GM21423 (cell line): ENCODE results near the gene CARD19.
"Not testable (repeated sequence)": the region's sequence is repeated elsewhere in the genome, so short reads cannot be mapped to it uniquely, and the experiment has no call there.

Experiments used
- ATAC-seq: cut with Tn5 transposase; IDR thresholded peaks from one replicate; pipeline ENCODE4 v1.9.1; 2021; ENCODE audit warnings: mild to moderate bottlenecking, moderate library complexity; ENCODE audit not compliant: unreplicated experiment

The CARD19 gene

DNA sequence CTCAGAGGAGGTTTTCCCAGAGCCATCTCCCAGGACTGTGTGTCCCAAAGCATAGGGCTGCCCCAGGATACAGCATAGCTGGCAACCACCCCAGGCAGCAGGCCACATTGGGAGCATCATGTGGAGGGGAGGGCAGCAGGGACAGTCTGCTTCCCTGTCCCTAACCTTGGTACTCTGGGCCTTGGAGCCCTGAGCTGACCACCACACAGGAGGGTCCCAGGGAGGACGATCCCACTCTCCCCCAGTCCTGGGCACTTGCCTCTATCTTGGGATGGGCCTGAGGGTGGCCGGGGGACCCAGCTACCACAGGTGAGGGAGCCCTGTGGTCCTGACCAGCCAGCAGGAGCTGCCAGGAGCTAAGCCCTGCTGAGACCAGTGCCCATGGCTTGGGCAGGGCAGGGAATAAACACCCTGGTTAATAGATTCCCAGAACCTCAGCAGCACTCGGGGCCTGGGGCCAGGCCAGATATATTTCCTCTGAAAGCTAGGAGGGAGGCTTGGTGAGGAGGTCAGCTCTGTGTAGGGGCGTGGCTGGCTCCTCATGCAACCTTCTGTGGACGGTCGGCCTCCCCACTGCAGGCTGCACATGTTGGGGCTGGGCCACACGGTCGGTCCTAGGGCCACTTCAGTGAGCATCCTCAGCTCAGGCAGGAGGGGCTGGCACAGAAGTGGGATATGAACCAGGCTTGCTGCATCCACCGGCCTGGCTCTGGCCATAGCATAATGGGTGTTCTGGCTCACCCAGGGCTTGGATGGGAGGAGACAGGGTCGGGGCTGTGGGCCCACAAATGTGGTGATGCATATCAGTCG, 33.9 kb downstream of the CARD19 start:
- ATAC-seq: no peak

GRCh38 chr9:93130861-93131481, 35.0 kb downstream of the CARD19 start:
- no peak for ATAC-seq

GRCh38 chr9:93131599-93132286, 35.7 kb downstream of the CARD19 start:
- ATAC-seq: no peak

- ATAC-seq: no peak
These were observed 36.4 kb downstream of the CARD19 start for GRCh38 chr9:93132287-93132927.

DNA sequence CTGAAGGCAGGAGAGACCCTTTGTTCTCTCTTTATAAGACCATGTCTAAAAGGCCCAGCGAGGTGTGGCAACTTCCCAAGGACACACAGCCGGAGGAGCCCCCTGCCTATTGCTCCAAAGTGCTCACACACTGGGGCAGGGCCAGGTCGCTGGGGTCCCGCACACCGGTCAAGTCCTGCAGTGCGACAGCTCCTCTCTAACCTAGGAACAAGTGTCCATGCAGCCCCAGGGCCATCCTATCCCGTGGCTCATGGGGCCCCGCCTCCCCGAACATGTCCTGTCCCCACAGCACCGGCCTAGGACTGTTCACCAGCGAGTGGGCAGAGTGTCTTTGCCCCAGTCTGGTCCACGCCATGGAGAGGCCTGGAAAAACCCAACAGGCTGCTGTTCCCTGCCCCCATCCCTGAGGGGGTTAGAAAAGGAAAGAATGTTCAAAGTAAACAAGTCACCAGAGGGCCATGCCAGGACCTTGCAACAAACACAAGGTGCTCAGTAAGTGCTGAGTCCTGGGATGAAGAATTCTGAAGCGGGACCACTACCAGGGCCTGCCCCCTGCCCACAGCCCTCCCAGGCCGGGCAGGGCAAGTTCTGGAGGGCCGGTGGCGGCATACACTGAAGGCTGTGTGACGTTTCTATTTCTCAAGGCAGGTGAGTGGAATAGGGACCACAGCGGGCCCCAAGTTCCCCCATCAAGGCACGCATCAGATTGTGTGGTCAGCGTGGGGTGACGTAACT, 37.1 kb downstream of the CARD19 start:
- peak; percentile 38 for ATAC-seq

- ATAC-seq: no peak
These were observed 37.6 kb downstream of the CARD19 start for GRCh38 chr9:93133681-93134014.

GRCh38 chr9:93134015-93134739, 38.2 kb downstream of the CARD19 start, which contains the start of gene NINJ1:
NINJ1 (minus strand) TSS chr9:93134251; CDS start chr9:93134217, 34 bp downstream.
- peak; percentile 73 for ATAC-seq

DNA sequence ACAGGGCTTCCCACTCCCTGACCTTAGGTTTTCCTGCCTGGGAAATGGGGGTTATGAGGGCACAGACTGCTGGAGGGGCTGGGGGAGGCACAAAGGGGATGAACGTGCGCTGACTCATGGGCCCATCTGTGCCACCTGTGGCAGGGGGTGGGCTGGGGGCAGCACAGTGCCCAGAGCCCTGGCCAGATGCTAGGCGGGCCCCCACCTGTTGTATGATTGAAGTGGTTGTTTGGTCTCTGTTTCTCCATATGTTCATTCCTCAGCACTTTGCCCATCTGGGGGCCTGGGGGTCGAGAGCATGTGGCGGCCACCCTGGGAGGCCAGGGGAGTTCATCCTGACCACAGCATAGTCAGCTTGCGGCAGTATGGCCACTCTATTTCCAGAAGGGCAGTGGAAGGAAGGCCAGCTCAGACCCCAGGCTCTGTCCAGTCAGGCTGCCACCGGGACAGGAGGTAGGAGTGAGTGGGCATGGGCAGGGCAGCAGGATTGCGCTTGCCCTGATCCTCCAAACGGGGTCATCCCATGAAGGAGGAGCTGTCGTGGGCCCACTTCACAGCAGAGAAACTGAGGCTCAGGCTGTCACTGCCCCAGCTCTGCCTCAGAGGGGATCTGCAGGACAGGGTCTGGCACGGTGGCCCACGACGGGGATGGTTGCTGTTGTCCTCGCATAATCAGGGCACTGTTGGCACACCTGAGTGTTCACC, 38.9 kb downstream of the CARD19 start:
- ATAC-seq: no peak

DNA sequence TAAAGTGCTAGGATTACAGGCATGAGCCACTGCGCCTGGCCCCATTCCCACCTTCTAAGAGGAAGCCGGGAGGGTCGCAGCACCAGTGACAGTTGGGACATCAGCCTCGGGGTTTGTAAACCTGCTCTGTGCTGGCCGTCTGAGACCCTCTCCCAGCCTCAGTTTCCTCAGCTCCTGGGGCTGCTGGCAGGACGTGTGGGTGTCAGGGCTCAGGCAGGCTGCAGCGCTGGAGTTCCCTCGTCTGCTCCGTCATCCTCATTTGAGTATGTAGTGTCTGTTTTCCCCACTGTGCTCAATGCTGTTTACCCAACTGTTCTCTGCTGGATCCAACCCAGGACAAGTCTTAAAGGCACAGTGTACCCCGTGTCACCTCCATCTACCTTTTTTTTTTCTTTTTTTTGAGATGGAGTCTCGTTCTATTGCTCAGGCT, 40.0 kb downstream of the CARD19 start:
- no peak for ATAC-seq

- ATAC-seq: no peak
These were observed 41.3 kb downstream of the CARD19 start for GRCh38 chr9:93137362-93137761.

- no peak for ATAC-seq
These were observed 42.3 kb downstream of the CARD19 start for GRCh38 chr9:93138171-93138764.

DNA sequence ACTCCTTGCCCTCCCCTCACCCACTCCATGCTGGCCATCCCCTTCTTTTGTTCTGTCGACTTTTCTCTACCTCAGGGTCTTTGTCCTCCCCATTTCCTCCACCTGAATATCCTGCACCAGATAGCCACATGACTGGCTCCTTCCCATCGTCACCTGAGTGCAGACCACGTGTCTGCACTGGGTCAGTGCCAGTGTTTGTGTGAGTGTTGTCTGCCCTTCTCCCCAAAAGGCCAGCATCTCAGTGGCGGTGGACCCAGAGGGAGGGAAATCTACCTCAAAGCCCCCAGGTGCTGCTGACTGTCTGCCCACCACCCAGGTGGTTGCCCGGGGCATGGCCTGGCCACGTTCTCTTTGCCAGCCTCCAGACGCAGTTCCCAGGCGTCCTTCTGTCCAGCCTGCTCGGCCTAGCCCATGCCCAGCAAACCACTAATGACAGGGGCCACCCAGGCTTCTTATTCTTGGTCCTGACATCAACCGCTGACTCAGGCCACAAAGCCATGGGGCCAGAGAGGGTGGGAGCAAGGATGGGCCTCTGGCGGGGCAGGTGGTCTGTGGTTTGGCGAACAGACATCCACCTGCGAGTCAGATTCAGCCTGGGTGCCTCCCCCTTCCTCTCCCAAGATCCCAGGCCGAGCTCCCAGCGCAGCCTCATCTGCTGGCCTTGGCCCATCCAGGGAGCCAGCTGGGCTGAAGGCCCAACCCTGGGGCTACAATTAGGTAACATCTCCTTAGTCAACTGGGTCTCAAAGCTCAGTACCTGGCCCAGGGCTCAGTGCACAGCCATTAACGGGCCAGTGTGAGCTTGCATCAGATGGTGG, 43.6 kb downstream of the CARD19 start:
- no peak for ATAC-seq

DNA sequence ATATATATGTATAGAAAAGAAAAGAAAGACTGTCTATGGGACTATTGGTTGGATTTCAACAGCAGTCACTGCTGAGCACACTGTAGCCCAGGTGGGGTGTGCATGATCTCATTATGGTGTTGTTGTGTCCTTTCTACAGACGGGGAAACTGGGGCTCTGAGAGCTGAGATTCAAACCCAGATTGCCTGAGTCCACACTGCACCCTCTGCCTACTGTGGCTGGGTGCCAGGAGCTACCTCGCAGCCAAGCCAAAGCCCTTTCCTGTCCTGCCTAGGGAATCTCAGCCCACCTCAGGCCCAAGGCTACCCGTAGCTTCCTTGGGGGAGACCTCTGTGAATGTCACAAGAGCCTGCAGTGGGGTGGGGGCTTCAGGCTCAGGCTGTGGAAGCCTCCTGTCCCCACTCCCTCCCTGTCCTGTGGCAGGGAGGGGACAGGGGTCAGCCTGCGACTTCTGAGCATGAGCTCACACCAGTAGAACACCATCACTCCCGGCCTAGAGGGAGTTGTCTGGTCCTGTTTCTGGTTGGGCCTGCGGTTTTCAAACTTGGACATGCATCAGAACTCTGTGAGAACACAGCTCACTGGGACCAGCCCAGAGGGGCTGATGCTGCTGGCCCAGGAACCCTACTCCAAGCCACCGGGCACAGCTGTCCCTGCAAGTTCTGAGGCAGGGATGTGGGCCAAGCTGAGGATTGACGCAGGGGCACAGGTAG, 45.9 kb downstream of the CARD19 start:
- ATAC-seq: no peak

- ATAC-seq: no peak
These were observed 48.0 kb downstream of the CARD19 start for GRCh38 chr9:93143830-93144530.

- ATAC-seq: not testable (repeated sequence)
These were observed 50.7 kb downstream of the CARD19 start for GRCh38 chr9:93146696-93147095.

GRCh38 chr9:93147632-93148031, 51.6 kb downstream of the CARD19 start:
- no peak for ATAC-seq

DNA sequence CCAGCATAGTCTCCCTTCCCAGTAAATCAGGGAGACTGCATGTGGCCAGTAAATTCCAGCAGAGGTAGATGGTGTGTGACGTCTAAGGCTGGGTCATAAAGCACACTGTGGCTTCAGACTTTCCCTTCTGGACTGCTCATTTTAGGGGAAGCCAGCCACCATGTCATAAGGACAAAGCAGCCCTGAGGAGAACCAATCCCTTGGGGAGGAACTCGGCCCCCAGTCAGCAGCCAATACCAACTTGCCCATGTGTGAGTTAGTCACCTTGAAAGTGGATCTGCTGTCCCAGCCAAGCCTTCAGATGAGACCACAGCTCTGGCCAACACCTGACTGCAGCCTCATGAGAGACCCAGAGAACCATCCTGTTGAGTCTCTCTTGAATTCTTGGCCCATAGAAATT, 52.7 kb downstream of the CARD19 start:
- ATAC-seq: no peak
